Fibroblast of the aortic adventitia (primary cell): ENCODE data around the gene NLGN2. TPM values are rescaled to one million over a fixed set of nuclear protein-coding genes. Genes with fewer than 3 reads are reported as not detected.

Experiments used
- DNase-seq: peaks from one replicate; pipeline ENCODE4 v3.0.0-alpha.2; 2010; ENCODE audit warnings: low read depth
- H3K4me3 ChIP-seq: 2 replicates; pipeline ENCODE4 v1.5.1; 2011; ENCODE audit warnings: low read depth, mild to moderate bottlenecking, control low read depth, low read length, moderate library complexity
- CTCF ChIP-seq: IDR thresholded peaks from 2 replicates; pipeline ENCODE4 v1.5.1; 2011; ENCODE audit warnings: mild to moderate bottlenecking, low read length, control low read depth, inconsistent platforms; ENCODE audit not compliant: insufficient read depth
- total RNA-seq: library from RNA; depleted of rRNA; stranded (reverse); fragments of >200 nt; gene quantifications from 2 replicates; pipeline ENCODE4 v1.2.3, GENCODE V29; 2012; ENCODE audit warnings: low replicate concordance

NLGN2 gene
- total RNA-seq, 1 donor, result 7.0 TPM

- no peak overlapping the region for H3K4me3 ChIP-seq
- DNase-seq, result no peak
- no peak for TF ChIP-seq CTCF
These were observed 24.3 kb upstream of the NLGN2 start for GRCh38 chr17:7383371-7383741.

- peak overlapping the region; percentile 52 for H3K4me3 ChIP-seq
- TF ChIP-seq CTCF, result no peak
- DNase-seq, result no peak
These were observed 23.7 kb upstream of the NLGN2 start for GRCh38 chr17:7383742-7384488.

GRCh38 chr17:7384489-7385081 lies 23.1 kb upstream of the NLGN2 start:
- no peak overlapping the region for H3K4me3 ChIP-seq
- TF ChIP-seq CTCF, result no peak
- DNase-seq, result no peak

GRCh38 chr17:7388856-7389255 lies 18.8 kb upstream of the NLGN2 start:
- TF ChIP-seq CTCF, result no peak
- no peak overlapping the region for H3K4me3 ChIP-seq
- no peak for DNase-seq

- no peak for TF ChIP-seq CTCF
- DNase-seq, result no peak
These were observed 17.4 kb upstream of the NLGN2 start for GRCh38 chr17:7389924-7390910.

GRCh38 chr17:7391307-7391706 lies 16.3 kb upstream of the NLGN2 start:
- DNase-seq, result no peak
- no peak for TF ChIP-seq CTCF

More at GRCh38 chr17:7389924-7390910, 17.4 kb upstream of the NLGN2 start:
- H3K4me3 ChIP-seq, result no peak overlapping the region

More at GRCh38 chr17:7391307-7391706, 16.3 kb upstream of the NLGN2 start:
- H3K4me3 ChIP-seq, result no peak overlapping the region
